Uterus (tissue), 4 donors: ENCODE results near the gene HMSD. TPM values are rescaled to one million over a fixed set of nuclear protein-coding genes. Genes with fewer than 3 reads are reported as not detected.
"Not testable (repeated sequence)": the region's sequence is repeated elsewhere in the genome, so short reads cannot be mapped to it uniquely, and the experiment has no call there.

Experiments
- DNase-seq, 2 donors: peaks; one replicate each; pipeline ENCODE4 v3.0.0-alpha.2; 2019 to 2020
- H3K27ac ChIP-seq, 2 donors: fragments of 200-600 bp; sonication (generic); 1 replicate in 1 of 2; 2 replicates in 1 of 2; pipeline ENCODE4 v1.5.1; 2016 to 2018
- H3K27me3 ChIP-seq, 2 donors: fragments of 200-600 bp; sonication (generic); one replicate each; pipeline ENCODE4 v1.5.1; 2018 to 2019; ENCODE audit warnings: control low read depth in 1 of 2
- H3K36me3 ChIP-seq, 2 donors: fragments of 200-600 bp; sonication (generic); one replicate each; pipeline ENCODE4 v1.5.1; 2019; ENCODE audit warnings: control low read depth in 1 of 2
- H3K4me1 ChIP-seq, 2 donors: fragments of 200-600 bp; sonication (generic); one replicate each; pipeline ENCODE4 v1.5.1; 2018 to 2019; ENCODE audit warnings: control low read depth in 1 of 2
- H3K4me3 ChIP-seq, 2 donors: fragments of 200-600 bp; sonication (generic); 1 replicate in 1 of 2; 2 replicates in 1 of 2; pipeline ENCODE4 v1.5.1; 2018 to 2019; ENCODE audit warnings: mild to moderate bottlenecking in 1 of 2
- H3K9me3 ChIP-seq, 2 donors: fragments of 200-600 bp; sonication (generic); one replicate each; pipeline ENCODE4 v1.5.1; 2019; ENCODE audit warnings: control low read depth in 1 of 2
- CTCF ChIP-seq, 4 experiments: fragments of 200-600 bp in 2 of 4; fragments of 450-650 bp in 2 of 4; sonication (generic) in 2 of 4; IDR thresholded peaks; one replicate each; pipeline ENCODE4 v1.5.1; 2016 to 2019; ENCODE audit warnings: antibody characterized with exemption in 4 of 4, mild to moderate bottlenecking in 2 of 4, moderate library complexity in 1 of 4
- POLR2A ChIP-seq, 2 donors: fragments of 450-650 bp; IDR thresholded peaks; one replicate each; pipeline ENCODE4 v1.6.1; 2016; ENCODE audit warnings: antibody characterized with exemption in 2 of 2, mild to moderate bottlenecking in 1 of 2, moderate library complexity in 1 of 2
- intact Hi-C: fragments of 100-400 bp; cut with DNase I; formaldehyde crosslinking; loops from one replicate; pipeline ENCODE4 v1.15.1; 2023; ENCODE audit warnings: low total_unique reads
- total RNA-seq, 4 donors: library from RNA; depleted of rRNA in 3 of 4; stranded (reverse); fragments of >200 nt in 3 of 4; gene quantifications; one replicate each; pipeline versions ENCODE4 v1.1.0 to v1.2.4, GENCODE V29; 2014 to 2023
- donor health status: DM: yes; HTN: yes; CAD: no.

The HMSD gene
- total RNA-seq, 4 donors from 2014 or later: 0.28 TPM; not detected in 3

DNA sequence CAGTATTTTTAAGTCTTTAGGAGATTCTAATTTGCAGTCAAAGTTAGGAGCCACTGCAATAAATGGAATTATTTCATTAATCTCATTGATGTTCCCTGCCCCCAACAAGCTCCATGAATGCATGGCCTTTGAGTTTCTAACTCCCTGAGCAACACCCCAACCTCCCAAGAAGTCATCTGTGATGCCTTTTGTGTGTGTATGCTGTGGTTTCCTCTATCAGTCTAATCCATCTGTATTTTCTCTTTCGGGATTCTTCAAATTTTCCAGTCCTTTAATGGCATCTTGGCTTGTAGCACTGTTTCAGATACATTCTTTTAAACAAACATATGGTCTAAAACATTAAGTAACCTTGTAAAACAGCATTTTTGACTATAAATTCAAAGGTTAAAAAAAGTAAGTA lies 24.6 kb upstream of the HMSD start:
- H3K9me3 ChIP-seq: no peaks in the 10 kb centered on the region
- H3K27me3 ChIP-seq: no peaks in the 10 kb centered on the region
- no peaks in the 10 kb centered on the region for H3K4me1 ChIP-seq
- no peaks in the 10 kb centered on the region for H3K36me3 ChIP-seq
- DNase-seq: no peak
- no peak overlapping the region for H3K4me3 ChIP-seq
- TF ChIP-seq CTCF (IDR thresholded peaks at IDR 0.05): no peak
- no peak for TF ChIP-seq POLR2A (IDR thresholded peaks at IDR 0.05)
- H3K27ac ChIP-seq: no peak overlapping the region
- intact Hi-C loops: no loop called here

GRCh38 chr18:63928331-63928730 lies 20.8 kb upstream of the HMSD start:
- Histone ChIP-seq H3K4me3 (no peak overlapping the region), H3K27ac (no peak overlapping the region), H3K4me1 (no peaks in the 10 kb centered on the region), H3K27me3 (no peaks in the 10 kb centered on the region), H3K9me3 (no peaks in the 10 kb centered on the region), H3K36me3 (no peaks in the 10 kb centered on the region)
- no peak for DNase-seq
- no peak for TF ChIP-seq POLR2A (IDR thresholded peaks at IDR 0.05)
- no peak for TF ChIP-seq CTCF (IDR thresholded peaks at IDR 0.05)
- intact Hi-C loops: no loop called here

- H3K4me3 ChIP-seq, H3K27ac ChIP-seq, H3K4me1 ChIP-seq, H3K36me3 ChIP-seq, intact Hi-C loops, H3K9me3 ChIP-seq, DNase-seq, H3K27me3 ChIP-seq: not testable (repeated sequence)
Observed at GRCh38 chr18:63929369-63929768, 19.7 kb upstream of the HMSD start.

DNA sequence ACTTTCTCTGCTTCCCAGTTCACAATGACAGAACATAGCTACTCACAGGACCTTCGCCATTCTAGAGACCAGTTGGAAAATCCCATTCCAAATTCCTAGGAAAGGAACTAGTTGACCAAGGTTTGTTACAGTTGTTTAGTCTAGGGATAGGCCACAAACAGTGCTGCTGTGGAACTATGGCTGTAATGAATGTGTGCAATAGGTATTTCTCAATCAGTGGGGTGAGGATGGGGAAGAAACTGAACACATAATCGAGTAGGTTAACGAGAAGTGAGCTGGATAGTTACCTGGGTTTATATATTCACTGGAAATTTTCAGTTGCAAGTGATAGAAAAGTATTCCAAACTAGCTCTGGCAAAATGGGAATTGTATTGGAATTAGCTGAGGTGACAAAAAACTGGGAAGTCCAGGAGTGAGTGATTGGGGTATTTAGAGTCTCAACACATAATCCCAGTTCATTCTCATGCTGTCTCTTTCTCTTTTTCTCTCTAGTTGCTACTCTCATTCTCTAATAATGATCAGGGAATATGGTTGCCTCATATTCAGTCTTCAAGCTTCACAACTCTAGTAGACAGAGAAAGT lies 18.2 kb upstream of the HMSD start:
- intact Hi-C loops: no loop called here
- TF ChIP-seq POLR2A (IDR thresholded peaks at IDR 0.05) (no peak), CTCF (IDR thresholded peaks at IDR 0.05) (no peak)
- no peak overlapping the region for H3K27ac ChIP-seq
- no peaks in the 10 kb centered on the region for H3K9me3 ChIP-seq
- no peak for DNase-seq
- no peaks in the 10 kb centered on the region for H3K4me1 ChIP-seq
- H3K36me3 ChIP-seq: no peaks in the 10 kb centered on the region
- no peaks in the 10 kb centered on the region for H3K27me3 ChIP-seq
- H3K4me3 ChIP-seq: no peak overlapping the region

DNA sequence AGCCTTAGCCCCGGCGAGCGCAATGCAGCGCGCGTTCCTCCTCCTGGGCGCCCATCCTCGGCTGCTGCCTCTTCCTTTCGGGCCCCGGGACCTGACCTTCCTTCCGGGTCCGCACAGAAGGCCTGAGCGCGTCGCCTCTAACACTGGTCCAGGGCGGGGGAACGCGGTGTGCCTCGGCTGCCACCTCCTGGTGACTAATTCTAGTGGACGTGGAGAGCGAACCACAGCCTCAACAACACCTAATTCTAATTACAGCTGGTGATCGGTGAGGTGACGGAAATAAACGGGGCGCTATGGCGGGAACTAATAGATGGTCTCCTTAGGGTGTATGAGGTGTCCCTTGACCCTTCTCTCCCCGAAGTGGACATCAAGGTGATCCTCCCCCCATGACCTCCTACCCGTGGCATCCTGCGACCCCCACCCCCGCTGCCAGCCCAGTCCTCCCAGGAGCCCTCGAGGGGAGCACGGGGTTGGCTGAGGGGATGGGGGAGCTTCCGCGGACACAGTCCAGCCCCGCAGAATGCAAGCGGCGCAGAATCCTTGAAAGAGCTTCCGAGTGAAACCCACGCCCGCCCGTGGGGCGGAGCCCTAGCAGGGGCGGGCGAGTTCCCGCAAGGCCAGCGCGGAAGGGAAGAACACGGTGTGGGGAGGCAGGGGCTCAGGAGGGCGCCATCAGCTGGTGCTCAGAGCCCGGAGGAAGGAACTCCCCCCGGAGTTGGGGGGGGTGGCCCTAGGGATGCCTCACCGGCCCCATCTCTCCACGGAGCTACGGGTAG lies 12.8 kb upstream of the HMSD start:
- Histone ChIP-seq H3K9me3 (no peaks in the 10 kb centered on the region), H3K4me1 (no peaks in the 10 kb centered on the region), H3K4me3 (peak overlapping the region; percentile 18 to 32), H3K27ac (no peak overlapping the region), H3K27me3 (no peaks in the 10 kb centered on the region), H3K36me3 (no peaks in the 10 kb centered on the region)
- intact Hi-C loops: no loop called here
- DNase-seq: peak; percentile 56 to 59
- TF ChIP-seq CTCF (IDR thresholded peaks at IDR 0.05): peak; percentile 37 to 59 (median 47)
- no peak for TF ChIP-seq POLR2A (IDR thresholded peaks at IDR 0.05)
